ENCODE data around the gene WT1.

DNA sequence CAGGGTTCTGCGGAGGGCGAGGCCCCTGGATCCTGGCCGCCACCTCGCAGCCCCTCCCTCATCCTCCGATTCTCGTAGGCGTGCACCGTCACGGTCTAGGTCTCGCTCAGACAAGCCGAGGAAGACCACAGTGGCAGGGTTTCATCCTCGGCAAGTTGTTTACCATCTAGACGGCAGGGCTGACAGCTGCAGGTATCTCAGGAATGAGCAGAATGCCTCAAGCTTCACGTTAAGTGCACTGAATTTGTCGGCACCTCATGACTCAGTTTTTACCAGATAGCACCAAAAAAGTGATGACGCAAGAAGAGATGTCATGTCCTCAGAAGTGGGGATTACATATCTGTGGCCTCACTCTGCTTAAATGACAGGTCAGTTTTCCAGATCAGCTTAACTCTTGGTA, 35.1 kb downstream of the WT1 start:
- TF ChIP-seq, protein P1, sequence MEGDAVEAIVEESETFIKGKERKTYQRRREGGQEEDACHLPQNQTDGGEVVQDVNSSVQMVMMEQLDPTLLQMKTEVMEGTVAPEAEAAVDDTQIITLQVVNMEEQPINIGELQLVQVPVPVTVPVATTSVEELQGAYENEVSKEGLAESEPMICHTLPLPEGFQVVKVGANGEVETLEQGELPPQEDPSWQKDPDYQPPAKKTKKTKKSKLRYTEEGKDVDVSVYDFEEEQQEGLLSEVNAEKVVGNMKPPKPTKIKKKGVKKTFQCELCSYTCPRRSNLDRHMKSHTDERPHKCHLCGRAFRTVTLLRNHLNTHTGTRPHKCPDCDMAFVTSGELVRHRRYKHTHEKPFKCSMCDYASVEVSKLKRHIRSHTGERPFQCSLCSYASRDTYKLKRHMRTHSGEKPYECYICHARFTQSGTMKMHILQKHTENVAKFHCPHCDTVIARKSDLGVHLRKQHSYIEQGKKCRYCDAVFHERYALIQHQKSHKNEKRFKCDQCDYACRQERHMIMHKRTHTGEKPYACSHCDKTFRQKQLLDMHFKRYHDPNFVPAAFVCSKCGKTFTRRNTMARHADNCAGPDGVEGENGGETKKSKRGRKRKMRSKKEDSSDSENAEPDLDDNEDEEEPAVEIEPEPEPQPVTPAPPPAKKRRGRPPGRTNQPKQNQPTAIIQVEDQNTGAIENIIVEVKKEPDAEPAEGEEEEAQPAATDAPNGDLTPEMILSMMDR (IDR thresholded peaks at IDR 0.05), result no peak
- TF ChIP-seq EP300 (IDR thresholded peaks at IDR 0.05) (no peak), POLR2A (IDR thresholded peaks at IDR 0.05) (no peak)
